GM23338 (cell line): ENCODE results near the gene ZNF646. TPM values are rescaled to one million over a fixed set of nuclear protein-coding genes. Genes with fewer than 3 reads are reported as not detected.

Source experiments
- ATAC-seq: fragments of 200-7000 bp; cut with Tn5 transposase; 3 replicates; pipeline ENCODE4 v1.9.1; 2020
- DNase-seq: peaks from one replicate; pipeline ENCODE4 v3.0.0-alpha.2; 2015; ENCODE audit warnings: low spot score
- H2AFZ ChIP-seq: fragments of 200-600 bp; sonication (generic); 2 replicates; pipeline ENCODE4 v1.8.0; 2016; ENCODE audit warnings: antibody characterized with exemption, mild to moderate bottlenecking, moderate library complexity
- H3F3A ChIP-seq: fragments of 200-600 bp; sonication (generic); replicated peaks from 2 replicates; pipeline ENCODE4 v1.8.0; 2017; ENCODE audit warnings: antibody characterized with exemption, mixed run types, low read depth
- H3K27ac ChIP-seq: fragments of 200-600 bp; sonication (generic); 2 replicates; pipeline ENCODE4 v1.6.1; 2016; ENCODE audit warnings: low read depth
- H3K27me3 ChIP-seq: fragments of 200-600 bp; sonication (generic); 2 replicates; pipeline ENCODE4 v1.8.0; 2016; ENCODE audit warnings: mild to moderate bottlenecking, mixed run types, moderate library complexity; ENCODE audit not compliant: insufficient read depth
- H3K36me3 ChIP-seq: fragments of 200-600 bp; sonication (generic); 2 replicates; pipeline ENCODE4 v1.8.0; 2016; ENCODE audit warnings: mild to moderate bottlenecking; ENCODE audit not compliant: insufficient read depth
- H3K4me1 ChIP-seq: fragments of 200-600 bp; sonication (generic); 2 replicates; pipeline ENCODE4 v1.8.0; 2016; ENCODE audit warnings: mild to moderate bottlenecking, moderate library complexity; ENCODE audit not compliant: insufficient read depth
- H3K4me2 ChIP-seq: fragments of 200-600 bp; sonication (generic); 2 replicates; pipeline ENCODE4 v1.7.1; 2017; ENCODE audit warnings: mixed run types
- H3K4me3 ChIP-seq: fragments of 200-600 bp; sonication (generic); 2 replicates; pipeline ENCODE4 v1.6.1; 2016; ENCODE audit warnings: mixed run types
- H3K79me2 ChIP-seq: fragments of 200-600 bp; sonication (generic); replicated peaks from 2 replicates; pipeline ENCODE4 v1.8.0; 2017; ENCODE audit warnings: mild to moderate bottlenecking; ENCODE audit not compliant: insufficient read depth
- H3K9me2 ChIP-seq: fragments of 200-600 bp; sonication (generic); 2 replicates; pipeline ENCODE4 v1.8.0; 2017; ENCODE audit not compliant: insufficient read depth
- H4K20me1 ChIP-seq: fragments of 200-600 bp; sonication (generic); replicated peaks from 2 replicates; pipeline ENCODE4 v1.8.0; 2017; ENCODE audit warnings: mild to moderate bottlenecking; ENCODE audit not compliant: insufficient read depth
- H3K27ac Mint-ChIP-seq: 2 replicates; pipeline ENCODE4 v1.8.0; 2020; ENCODE audit warnings: inconsistent platforms, mild to moderate bottlenecking, moderate library complexity, mixed read lengths
- H3K27me3 Mint-ChIP-seq: 3 replicates; pipeline ENCODE4 v1.8.0; 2022; ENCODE audit warnings: low read depth, mild to moderate bottlenecking, moderate library complexity, mixed read lengths, inconsistent platforms; ENCODE audit not compliant: insufficient read depth, poor library complexity
- H3K36me3 Mint-ChIP-seq: 3 replicates; pipeline ENCODE4 v1.8.0; 2021; ENCODE audit warnings: low read depth, mild to moderate bottlenecking, inconsistent platforms, moderate library complexity, mixed read lengths
- H3K4me1 Mint-ChIP-seq: 3 replicates; pipeline ENCODE4 v1.8.0; 2020; ENCODE audit warnings: mild to moderate bottlenecking, inconsistent platforms, mixed read lengths
- H3K4me3 Mint-ChIP-seq: 3 replicates; pipeline ENCODE4 v1.8.0; 2021; ENCODE audit warnings: moderate library complexity, mild to moderate bottlenecking, inconsistent platforms, mixed read lengths
- H3K9me3 Mint-ChIP-seq: 3 replicates; pipeline ENCODE4 v1.8.0; 2020; ENCODE audit warnings: moderate library complexity, mild to moderate bottlenecking, inconsistent platforms, mixed read lengths
- CREB1 ChIP-seq: fragments of 250-450 bp; sonication (Bioruptor Pico); IDR thresholded peaks from 2 replicates; pipeline ENCODE4 v1.5.0; 2020; ENCODE audit warnings: low read depth, mild to moderate bottlenecking, moderate library complexity
- EZH2 ChIP-seq: fragments of 200-600 bp; sonication (generic); IDR thresholded peaks from one replicate; pipeline ENCODE4 v1.8.0; 2017; ENCODE audit warnings: antibody characterized with exemption, mild to moderate bottlenecking, low read depth; ENCODE audit not compliant: unreplicated experiment
- EZH2phosphoT487 ChIP-seq: fragments of 200-600 bp; sonication (generic); IDR thresholded peaks from one replicate; pipeline ENCODE4 v1.8.1; 2018; ENCODE audit warnings: antibody characterized with exemption; ENCODE audit not compliant: unreplicated experiment
- JUNB ChIP-seq: IDR thresholded peaks from one replicate; pipeline ENCODE4 v1.6.1; 2016; ENCODE audit warnings: antibody characterized with exemption; ENCODE audit not compliant: unreplicated experiment
- POLR2AphosphoS5 ChIP-seq: IDR thresholded peaks from 2 replicates; pipeline ENCODE4 v1.6.1; 2016; ENCODE audit warnings: antibody characterized with exemption, low read depth
- REST ChIP-seq: IDR thresholded peaks from one replicate; pipeline ENCODE4 v1.6.1; 2018; ENCODE audit warnings: antibody characterized with exemption; ENCODE audit not compliant: unreplicated experiment
- STAT1 ChIP-seq: IDR thresholded peaks from one replicate; pipeline ENCODE4 v1.6.1; 2016; ENCODE audit warnings: antibody characterized with exemption; ENCODE audit not compliant: unreplicated experiment
- ZNF331 ChIP-seq: fragments of 250-450 bp; sonication (Bioruptor Pico); IDR thresholded peaks from 2 replicates; pipeline ENCODE4 v1.5.0; 2020; ENCODE audit warnings: low read depth, mild to moderate bottlenecking, moderate library complexity
- ZNF462 ChIP-seq: fragments of 250-450 bp; sonication (Bioruptor Pico); IDR thresholded peaks from 2 replicates; pipeline ENCODE4 v1.5.0; 2020; ENCODE audit warnings: mild to moderate bottlenecking, moderate library complexity
- polyA plus RNA-seq: library from polyadenylated mRNA; unstranded; fragments of >200 nt; fragmentation: Nextera tagmentation; extraction: Ambion mirVana; gene quantifications from 2 replicates; pipeline ENCODE4 v1.2.1, GENCODE V29; 2016
- total RNA-seq: library from RNA; depleted of rRNA; stranded (reverse); fragments of >200 nt; shearing (Covaris generic); gene quantifications from 2 replicates; pipeline ENCODE4 v1.2.3, GENCODE V29; 2014

ZNF646 gene
- total and polyA plus RNA-seq, 2 experiments from 2014 or later = 6.3 to 29.3 TPM

- peaks cover 2% of the 10 kb centered on the region; the same call in 1 of the 3 replicates for H3K9me3 Mint-ChIP-seq
Observed at GRCh38 chr16:31090540-31090939, 16.3 kb downstream of the ZNF646 start.

More at GRCh38 chr16:31090540-31090939, 16.3 kb downstream of the ZNF646 start:
- H3K27me3 Mint-ChIP-seq = peaks cover 20% of the 10 kb centered on the region
- Histone ChIP-seq H3K36me3 (no peaks in the 10 kb centered on the region), H3K4me3 (no peak overlapping the region), H3K9me2 (no peaks in the 10 kb centered on the region), H3K27ac (no peak overlapping the region), H3K4me2 (no peak overlapping the region), H2AFZ (no peak overlapping the region), H4K20me1 (no peaks in the 10 kb centered on the region), H3K27me3 (no peaks in the 10 kb centered on the region), H3F3A (peaks cover 6% of the 10 kb centered on the region; the same call in 1 of the 2 replicates), H3K79me2 (peaks cover 16% of the 10 kb centered on the region), H3K4me1 (peaks cover 7% of the 10 kb centered on the region; the same call in 1 of the 2 replicates)
- TF ChIP-seq STAT1 (no peak), REST (no peak), POLR2AphosphoS5 (no peak), CREB1 (no peak), ZNF331 (CRISPR knock-in tag) (no peak), JUNB (no peak), EZH2 (no peak), ZNF462 (CRISPR knock-in tag) (no peak), EZH2phosphoT487 (no peak)
- peaks cover 25% of the 10 kb centered on the region for H3K36me3 Mint-ChIP-seq
- DNase-seq (no peak), ATAC-seq (no peak)
- no peak overlapping the region; the same call in 1 of the 2 replicates for H3K27ac Mint-ChIP-seq
- H3K4me3 Mint-ChIP-seq = no peak overlapping the region
- H3K4me1 Mint-ChIP-seq = peaks cover 6% of the 10 kb centered on the region
